ENCODE data around the gene TMEM240.
"Not testable (repeated sequence)": the region's sequence is repeated elsewhere in the genome, so short reads cannot be mapped to it uniquely, and the experiment has no call there.

Gene TMEM240

DNA sequence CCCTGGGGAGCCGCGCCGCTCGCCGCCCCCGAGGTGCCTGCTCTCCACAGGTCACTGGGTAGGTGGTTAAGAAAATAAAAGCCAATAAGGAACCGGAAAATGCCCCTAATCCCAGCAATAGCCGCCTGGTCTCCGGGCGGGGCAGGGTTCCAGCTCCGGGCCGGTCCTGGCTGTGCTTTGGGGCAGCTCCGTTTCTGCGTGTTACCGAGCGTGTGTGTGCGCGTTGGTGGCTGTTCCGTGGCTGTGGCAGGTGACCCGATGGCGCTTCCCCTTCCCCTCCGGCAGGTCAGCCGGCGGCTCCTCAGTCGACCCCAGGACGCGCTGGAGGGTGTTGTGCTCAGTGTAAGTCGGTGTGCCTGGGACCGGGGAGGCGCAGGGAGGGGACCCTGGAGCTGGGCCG is 17.2 kb downstream of the TMEM240 start:
- not testable (repeated sequence) for DNase-seq

DNA sequence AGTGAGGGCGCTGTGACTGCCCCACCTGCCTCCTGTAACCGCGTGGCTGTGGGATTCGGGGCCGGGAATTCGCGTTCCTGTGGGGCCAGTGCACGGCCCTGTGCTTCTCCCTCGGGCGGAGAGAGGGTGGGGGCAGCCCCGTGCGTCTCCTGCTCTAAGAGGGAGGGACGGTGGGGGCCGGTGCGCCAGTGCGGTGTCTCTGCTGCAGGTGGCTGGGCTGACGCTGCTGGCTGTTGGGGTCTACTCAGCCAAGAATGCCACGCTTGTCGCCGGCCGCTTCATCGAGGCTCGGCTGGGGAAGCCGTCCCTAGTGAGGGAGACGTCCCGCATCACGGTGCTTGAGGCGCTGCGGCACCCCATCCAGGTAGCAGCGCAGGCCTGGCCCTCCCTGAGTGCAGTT is 17.9 kb downstream of the TMEM240 start:
- not testable (repeated sequence) for DNase-seq

DNA sequence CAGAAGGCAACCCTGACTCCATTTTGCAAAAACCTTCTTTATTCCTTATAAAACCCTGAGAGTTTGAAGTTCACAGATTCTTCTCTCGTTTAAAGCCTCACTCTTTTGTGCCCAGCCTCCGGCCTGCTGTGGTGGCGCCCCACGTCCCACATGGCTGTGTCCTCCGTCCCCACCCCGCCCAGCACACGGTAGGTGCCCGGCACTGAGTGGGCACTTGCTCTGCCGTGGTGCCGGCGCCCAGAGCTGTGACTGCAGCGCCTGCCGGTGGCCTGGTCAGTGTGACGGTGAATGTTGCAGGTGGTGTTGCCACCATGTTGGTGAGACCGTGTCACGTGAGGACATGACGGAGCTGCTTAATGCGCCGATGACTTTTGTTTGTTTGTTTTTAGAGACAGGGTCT is 19.1 kb downstream of the TMEM240 start:
- no peak for DNase-seq

DNA sequence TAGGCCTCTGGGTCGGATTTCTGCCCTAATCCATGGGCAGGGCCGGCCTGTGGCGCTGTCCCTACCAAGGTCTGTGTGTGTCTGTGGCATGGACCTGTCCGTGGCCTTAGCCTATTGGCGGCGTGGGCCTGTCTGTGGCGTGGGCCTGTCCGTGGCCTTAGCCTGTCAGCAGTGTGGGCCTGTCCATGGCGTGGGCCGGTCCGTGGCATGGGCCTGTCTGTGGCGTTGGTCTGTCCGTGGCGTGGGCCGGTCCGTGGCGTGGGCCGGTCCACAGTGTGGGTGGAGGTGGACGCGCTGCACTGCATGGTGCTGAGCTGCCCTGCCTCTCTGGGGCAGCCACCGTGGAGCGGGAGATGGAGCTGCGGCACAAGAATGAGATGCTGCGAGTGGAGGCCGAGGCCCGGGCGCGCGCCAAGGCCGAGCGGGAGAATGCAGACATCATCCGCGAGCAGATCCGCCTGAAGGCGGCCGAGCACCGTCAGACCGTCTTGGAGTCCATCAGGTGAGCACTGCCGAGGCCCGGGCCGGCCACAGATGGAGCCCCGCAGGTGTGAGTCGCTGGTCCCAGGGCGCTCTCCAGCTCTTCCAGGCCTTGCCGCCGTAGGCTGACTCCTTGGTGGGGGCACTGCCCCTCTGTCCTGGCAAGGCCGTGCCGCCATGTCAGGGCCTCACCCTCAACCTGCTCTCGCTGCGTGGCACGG is 20.5 kb downstream of the TMEM240 start:
- not testable (repeated sequence) for DNase-seq

DNA sequence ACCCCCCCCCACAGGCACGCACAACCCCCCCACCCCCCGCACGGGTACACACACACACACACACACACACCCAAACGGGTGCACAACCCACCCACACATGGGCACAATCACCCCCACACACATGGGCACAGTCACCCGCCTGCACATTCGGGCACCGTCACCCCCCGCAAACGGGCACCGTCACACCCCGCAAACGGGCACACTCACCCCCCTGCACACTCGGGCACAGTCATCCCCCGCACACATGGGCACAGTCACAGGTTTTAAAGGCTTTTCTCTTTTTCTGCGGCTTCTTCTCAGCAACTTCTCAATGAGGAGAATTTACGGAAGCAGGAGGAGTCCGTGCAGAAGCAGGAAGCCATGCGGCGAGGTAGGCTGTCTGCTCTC is 21.8 kb downstream of the TMEM240 start:
- not testable (repeated sequence) for DNase-seq

DNA sequence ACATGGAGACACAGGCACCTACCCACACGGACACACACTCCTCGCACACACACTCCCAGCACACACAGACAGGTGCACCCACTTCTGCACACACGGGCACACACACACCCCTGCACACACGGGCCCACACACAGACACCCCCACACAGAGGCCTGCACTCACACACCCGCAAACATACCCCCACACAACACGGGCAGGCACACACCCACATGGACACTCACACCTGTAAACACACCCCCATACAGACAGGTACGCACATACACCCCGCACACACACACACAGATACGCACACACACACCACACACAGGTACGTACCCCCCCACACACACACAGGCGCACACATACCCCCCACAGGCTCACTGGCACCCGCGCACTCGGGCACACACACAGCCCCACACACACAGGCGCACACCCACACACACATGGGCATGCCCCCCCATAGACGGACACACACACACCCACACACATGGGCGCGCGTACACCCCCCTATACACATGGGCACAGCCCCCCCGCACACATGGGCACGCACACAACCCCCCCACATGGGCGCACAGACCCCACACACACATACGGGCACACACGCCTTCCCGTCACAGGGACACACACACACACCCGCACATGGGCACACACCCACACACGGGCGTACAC is 22.3 kb downstream of the TMEM240 start:
- no peak for DNase-seq

DNA sequence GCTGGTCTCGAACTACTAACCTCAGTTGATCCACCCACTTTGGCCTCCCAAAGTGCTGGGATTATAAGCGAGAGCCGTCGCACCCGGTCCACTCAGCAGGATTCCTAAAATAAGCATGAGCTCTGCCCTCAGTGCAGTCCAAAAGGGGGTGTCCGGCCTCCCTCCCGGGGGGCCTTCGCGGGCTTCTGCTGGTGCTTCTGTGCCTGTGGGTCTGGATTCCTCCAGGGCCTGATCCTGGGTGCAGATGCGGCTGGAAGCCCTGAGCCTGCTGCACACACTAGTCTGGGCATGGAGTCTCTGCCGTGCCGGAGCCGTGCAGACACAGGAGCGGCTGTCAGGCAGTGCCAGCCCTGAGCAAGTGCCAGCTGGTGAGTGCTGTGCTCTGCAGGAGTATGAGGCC is 23.5 kb downstream of the TMEM240 start:
- DNase-seq, result not testable (repeated sequence)

DNA sequence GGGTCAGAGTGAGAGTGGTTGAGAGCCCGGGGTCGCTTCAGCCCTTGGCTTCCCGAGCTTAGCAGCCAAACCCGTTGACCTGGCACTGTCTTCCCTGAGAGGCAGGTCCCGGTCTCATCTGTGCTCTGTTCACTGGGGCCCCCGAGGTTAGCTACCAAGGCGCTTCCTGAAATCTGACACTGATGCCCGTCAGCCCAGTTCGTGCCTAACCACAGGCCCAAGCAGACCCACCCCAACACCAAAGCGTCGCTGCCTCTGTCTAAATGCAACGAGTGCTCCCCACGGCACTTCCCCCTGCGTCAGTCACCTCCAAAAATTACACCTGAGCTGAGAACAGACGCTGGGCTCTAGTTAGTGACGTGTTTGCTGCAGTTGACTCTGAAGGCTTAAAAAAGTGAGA is 26.0 kb downstream of the TMEM240 start:
- not testable (repeated sequence) for DNase-seq

DNA sequence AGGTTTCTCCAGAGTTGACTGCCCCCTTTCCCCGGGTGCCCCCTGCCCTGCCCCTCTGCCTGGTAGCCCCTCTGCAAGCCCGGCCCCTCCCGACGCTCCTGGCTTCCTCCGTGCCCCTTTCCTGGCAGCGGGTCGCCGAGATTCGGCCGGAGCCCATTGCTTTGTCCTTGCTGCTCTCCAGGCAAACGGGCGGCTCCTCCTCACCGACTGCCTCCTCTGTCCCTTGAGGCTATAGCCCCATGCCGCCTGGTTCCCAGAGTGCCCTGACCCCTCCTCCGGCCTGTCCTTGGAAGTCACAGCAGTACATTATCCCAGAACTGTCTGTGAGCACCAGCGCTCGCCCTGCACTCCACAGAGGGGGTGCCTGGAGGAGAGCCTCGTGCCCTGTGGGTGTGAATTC is 26.7 kb downstream of the TMEM240 start:
- not testable (repeated sequence) for DNase-seq

DNA sequence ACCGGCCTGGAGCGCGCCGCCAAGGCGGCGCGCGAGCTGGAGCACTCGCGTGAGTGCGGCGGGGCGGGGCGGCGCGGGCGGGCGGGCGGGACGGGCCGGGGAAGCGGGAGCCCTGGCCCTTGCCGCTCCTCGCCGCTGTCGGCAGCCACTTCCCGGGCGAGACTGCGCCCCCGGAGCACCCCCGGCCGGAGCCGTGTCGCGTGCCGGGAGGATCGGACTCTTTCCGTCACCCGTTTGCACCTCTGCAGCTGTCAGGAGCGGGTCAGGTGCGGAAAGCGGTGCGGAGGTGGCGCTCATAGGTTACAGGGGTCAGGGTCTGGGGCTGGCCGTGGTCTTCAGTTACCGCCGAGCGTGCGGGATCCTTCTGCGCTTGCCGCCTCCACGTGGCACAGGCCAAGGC is 28.0 kb downstream of the TMEM240 start:
- not testable (repeated sequence) for DNase-seq

DNA sequence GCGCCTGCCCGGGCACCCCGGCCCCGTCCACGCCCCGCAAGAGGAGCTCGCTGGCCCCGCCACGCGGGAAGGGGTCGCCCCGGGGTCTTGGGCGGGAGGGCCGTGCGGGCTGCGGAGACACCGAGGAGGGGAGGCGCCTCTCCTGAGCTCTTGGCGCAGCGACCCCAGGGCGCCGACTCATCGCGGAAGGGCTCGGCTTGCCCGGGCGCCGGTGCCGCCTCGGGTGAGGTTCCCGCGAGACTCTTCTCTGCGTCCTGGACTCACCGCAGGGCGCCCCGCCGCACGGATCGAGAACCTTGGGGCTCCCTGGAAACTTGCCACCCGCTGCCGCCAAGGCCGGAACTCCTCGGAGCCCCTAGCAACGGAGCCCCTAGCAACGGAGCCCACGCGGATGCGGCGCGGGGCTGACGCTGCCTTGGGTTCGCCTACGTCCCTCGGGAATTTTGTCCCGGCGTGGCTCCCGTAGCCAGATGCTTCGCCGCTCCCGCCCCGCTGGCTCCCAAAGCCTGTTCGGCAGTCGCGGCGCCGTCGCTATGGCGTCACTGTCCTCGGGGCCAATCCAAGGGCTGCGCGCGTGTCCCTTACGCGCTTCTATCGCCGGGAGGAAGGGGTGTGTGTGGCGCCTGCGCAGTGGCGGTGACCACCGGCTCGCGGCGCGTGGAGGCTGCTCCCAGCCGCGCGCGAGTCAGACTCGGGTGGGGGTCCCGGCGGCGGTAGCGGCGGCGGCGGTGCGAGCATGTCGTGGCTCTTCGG is 28.7 kb downstream of the TMEM240 start, which contains the start of gene ATAD3A:
ATAD3A (plus strand) TSS at position 630 of the 753 bp plus-strand sequence; CDS start at position 737, 107 bp downstream.
- peak; percentile 86 to 93 for DNase-seq

DNA sequence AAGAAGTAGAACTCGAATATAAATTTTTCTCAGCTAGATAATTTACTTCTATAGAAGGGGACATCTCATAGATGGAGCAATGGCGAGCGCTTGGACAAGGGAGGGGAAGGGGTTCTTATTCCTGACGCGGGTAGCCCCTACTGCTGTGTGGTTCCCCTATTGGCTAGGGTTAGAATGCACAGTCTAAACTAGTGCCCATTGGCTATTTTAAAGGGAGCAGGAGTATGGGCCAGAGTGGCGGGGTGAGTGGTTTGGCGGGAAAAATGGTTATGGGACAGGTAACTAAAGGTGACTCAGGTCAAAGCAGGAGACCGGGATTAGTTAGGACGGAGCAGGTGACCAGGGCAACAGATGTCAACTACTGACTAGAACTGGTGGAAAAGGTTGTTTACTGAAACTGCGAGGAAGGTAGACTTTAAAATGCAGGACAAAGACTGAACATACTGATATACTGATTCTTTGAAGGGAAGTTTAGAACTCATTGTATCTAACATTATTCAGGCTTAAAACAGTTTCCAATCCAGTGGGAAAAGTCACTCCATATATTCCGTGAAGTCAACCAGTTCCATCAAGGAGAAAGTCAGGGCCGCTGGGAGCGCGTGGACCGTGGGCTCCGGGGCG is 29.4 kb downstream of the TMEM240 start:
- DNase-seq, result peak; percentile 4 to 18

DNA sequence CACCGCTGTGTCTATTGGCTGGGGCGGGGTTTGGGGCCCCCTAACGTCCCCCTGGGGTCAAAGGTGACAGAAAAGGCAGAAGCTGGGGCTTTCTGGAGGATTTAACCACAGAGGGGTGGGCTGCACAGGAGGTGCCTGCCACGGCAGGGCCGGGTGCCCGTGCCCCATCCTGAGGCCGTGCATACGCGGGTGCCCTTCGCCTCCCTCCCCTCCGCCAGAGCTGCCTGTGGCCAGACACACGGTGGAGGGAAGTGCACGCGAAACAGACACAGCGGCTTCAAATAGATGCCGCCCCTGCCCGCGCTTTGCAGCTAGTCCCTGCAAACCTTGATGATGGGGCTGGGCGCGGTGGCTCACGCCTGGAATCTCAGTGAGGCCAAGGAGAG is 31.0 kb downstream of the TMEM240 start:
- not testable (repeated sequence) for DNase-seq

DNA sequence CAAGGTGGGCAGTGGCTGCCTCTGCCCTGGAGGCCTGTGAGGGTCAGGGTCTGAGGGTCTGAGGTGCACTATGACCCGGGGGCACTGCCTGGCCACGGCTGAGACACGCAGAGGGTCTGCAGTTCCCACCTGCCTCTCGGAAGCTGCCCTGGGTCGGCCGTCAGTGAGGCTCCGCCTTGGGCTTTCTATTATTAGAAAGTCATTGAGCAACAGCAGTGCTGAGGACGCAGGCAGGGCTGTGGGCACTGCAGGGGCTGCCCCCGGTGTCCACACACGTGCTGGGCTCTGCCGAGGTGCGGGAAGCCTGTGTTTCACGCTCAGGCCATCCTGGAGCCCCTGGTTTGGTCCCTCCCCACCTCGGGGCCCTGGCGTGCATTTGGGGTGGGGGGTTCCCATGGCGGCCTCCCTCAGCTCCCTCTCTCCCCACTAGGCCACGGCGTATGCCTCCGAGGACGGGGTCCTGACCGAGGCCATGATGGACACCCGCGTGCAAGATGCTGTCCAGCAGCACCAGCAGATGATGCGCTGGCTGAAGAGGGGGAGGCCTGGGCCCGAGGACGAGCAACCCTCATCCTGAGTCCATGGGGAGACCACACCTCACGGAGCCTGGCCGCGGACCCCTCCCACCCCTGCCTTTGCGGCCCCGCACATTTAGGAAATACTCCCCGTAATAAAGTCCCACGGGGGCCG is 31.5 kb downstream of the TMEM240 start:
- DNase-seq, result not testable (repeated sequence)

DNA sequence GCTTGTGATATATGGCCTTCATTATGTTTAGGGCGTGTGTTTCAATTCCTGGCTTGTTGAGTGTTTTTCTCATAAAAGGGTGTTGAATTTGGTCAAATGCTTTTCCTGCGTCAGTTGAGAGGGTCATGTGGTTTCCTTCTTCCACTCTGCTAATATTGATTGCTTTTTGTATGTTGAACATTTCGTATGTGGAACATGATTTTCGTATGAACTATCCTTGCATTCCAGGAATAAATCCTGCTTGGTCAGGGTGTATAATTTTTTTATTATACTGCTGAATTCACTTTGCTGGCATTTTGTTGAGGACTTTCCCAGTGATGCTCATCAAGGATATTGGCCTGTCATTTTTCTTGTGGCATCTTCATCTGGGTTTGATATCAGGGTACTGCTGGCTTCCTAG is 33.1 kb downstream of the TMEM240 start:
- no peak for DNase-seq

DNA sequence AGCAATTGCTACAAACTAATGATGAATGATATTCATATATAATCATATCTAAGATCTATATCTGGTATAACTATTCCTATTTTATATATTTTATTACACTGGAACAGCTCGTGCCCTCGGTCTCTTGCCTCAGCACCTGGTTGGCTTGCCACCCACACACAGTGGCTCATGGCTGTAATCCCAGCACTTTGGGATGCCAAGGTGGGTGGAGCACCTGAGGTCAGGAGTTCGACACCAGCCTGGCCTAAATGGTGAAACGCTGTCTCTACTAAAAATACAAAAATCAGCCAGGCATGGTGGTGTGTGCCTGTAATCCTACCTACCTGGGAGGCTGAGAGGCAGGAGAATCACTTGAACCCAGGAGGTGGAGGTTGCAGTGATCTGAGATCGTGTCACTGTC is 34.6 kb downstream of the TMEM240 start:
- not testable (repeated sequence) for DNase-seq

DNA sequence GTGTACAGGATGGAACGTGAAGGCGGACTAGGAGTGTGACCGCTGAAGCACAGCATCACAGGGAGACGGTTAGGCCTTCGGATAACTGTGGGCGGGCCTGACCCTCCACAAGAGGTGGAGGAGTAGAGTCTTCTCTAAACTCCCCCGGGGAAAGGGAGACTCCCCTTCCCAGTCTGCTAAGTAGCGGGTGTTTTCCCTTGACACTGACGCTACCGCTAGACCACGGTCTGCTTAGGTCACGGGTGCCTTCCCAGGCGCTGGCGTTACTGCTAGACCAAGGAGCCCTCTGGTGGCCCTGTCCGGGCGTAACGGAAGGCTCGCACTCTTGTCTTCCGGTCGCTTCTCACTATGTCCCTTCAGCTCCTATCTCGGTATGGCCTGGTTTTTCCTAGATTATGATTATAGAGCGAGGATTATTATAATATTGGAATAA is 35.0 kb downstream of the TMEM240 start:
- DNase-seq, result peak; percentile 36 to 52

DNA sequence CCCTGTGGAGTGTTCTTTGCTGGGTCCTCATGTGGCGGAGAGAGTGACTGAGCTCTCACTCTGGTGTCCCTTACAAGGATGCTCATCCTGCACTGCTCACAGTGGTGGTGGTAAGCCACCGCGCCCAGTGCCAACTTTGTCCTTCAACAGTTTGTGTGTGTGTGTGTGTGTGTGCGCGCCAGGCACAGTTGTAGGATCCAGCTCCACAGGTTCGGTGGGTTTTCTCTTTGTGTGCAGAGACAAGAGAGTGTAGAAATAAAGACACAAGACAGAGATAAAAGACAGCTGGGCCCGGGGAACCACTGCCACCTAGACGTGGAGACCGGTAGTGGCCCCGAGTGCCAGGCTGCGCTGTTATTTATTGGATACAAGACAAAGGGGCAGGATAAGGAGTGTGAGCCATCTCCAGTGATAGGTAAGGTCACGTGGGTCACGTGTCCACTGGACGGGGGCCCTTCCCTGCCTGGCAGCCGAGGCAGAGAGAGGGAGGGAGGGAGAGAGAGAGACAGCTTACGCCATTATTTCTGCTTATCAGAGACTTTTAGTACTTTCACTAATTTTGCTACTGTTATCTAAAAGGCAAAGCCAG is 35.6 kb downstream of the TMEM240 start:
- DNase-seq, result peak; percentile 66 to 67

DNA sequence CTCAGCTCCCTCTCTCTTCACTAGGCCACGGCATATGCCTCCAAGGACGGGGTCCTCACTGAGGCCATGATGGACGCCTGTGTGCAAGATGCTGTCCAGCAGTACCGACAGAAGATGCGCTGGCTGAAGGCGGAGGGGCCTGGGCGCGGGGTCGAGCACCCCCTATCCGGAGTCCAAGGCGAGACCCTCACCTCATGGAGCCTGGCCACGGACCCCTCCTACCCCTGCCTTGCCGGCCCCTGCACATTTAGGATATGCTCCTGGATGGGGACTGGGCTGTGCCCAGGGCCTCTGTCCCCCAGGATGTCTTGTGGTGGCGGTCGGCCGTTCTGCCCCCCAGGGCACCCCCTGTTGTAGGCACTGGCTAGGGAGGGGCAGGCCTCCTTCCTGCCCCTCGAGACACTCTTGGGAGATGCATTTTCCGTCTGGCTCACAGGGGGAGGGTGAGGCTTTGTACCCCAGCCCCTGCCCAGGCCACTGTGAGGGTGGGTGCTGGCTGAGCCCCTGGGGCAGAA is 44.9 kb downstream of the TMEM240 start:
- DNase-seq, result not testable (repeated sequence)

DNA sequence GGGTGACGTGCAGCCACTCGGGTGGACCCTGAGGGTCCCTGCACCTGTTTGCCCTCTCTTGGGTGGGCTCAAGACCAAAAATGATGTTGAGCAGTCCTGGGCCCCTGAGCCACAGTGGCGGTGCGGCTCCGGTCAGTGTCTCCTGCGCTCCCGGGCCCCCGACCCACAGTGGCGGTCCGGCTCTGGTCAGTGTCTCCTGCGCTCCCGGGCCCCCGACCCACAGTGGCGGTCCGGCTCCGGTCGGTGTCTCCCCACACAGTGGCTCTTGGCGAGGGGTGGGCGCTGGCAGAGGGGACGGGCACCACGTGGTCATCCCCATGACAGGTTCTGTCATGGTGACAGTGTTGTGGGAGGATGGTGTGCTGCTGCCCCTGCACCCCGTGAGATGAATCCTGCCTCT is 46.1 kb downstream of the TMEM240 start:
- not testable (repeated sequence) for DNase-seq

DNA sequence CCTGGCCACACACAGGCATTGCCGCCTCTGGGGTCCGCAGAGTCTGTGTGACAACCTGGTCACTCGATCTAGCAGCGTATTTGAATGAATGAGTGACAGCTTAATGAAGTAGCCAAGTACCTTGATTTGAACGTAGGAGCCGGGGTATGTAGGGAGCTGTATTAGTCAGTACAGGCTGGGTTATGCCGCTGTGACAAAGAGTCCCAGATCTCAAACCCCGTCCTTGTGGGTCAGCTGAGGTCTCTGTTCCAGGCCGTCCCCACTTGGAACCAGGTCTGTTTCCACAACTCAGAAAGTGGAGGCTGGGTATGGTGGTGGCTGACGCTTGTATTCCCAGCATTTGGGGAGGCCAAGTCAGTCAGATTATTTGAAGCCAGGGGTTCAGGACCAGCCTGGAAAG is 48.8 kb downstream of the TMEM240 start:
- no peak for DNase-seq
